DMS114 treated with DMSO at 0.1 percent for 48 hours (cell line): Measurements from ENCODE around the gene OTOP2.
"Not testable (repeated sequence)": the region's sequence is repeated elsewhere in the genome, so short reads cannot be mapped to it uniquely, and the experiment has no call there.

Source experiments
- DNase-seq: peaks from one replicate; lab custom pipeline; 2025; ENCODE audit not compliant: unreplicated experiment; lab: John Stamatoyannopoulos, UW

Gene OTOP2

DNA sequence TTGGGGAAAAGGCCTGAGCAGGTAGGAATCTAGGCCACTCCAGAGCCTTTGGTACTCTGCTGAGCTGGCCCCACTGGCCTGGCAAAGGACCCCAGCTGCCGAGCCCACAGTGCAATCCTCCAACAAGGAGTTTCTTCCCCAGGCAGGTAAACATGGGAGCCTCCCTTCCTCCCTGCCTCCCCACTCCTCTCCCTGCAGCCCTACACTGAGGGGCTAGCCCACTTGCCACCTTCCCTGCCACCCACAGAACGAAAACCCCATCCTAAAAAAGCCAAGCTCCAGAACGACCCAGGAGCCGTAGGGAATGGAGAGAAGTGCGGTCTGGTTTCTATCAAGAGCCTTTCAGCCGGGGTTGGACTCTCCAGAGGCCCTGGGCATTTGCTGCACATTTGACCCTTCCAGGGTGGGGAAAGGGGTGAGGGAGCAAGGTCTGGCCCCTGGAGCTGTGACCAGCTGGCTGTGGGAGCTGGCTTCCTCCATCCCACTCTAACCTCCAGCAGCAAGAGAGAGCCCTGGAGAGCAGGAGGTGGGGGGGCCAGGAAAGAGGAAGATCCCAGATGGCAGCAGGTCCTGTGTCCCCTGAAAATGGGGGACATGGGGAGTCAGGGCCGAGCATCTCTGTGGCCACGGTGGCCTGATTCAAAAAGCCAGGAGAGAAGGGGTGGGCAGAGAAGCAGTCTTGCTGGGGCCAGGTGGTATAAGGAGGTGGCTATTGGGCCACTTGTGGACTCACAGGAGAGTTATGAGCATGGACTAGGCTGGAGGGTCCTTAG, 47.2 kb downstream of the OTOP2 start:
- DNase-seq, result no peak

DNA sequence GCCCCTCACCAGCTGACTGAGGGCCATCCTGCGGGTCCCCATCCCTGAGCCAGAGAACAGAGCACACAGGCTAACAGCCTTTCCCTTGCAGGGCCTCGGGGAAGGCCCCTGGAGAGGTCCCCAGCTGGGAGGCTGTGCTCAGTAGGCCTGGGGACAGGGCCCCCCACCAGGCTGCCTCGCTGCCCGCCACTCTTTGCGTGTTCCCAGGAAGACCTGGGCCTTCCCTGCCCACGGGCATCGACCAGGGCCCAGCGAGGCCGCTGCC, 47.7 kb downstream of the OTOP2 start:
- no peak for DNase-seq

DNA sequence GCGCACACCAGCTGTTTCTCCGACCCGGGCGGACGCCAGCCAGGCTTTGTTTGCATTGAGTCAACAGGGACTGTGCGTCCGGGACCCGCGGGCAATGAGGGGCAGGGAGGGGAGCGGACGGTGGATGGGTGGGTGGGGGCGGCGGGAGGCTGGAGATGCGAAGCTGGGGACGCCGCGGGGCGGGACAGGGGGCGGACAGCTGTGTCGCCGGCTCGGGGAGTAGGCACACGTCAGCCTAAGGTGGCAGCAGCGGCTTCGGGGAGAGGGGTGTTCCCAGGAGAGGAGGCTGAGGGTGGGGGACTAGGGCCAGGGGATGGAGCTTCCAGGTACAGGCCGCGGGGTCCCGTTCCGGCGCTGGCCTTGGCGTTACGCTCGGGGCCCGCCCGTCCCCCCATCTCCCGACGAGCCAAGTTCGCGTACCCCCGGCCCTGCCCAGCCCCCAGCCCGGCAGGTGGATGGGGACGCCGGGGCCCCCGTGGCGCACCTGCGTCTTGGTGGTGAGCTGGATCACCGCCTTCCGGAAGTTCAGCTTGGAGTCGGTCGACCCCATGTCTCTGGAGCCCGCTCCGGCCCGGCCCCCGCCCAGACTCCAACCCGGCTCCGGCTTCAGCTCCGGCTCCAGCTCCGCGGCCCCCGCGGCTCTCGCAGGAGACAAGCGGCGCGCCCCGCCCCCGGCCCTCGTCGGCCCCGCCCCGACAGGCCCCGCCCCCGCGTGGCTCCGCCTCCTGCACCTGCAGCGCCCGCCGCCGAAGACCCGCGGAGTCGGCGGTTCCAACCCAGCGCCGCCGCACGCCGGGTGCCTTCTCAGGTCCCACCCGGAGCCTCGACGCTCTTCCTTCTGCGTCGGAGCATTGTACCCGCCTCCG, 48.3 kb downstream of the OTOP2 start, which contains the start of gene HID1:
Gene HID1 (minus strand): TSS at position 653 of the 866 bp plus-strand sequence. CDS start 103 bp downstream, at position 550.
- DNase-seq, result peak; percentile 28

DNA sequence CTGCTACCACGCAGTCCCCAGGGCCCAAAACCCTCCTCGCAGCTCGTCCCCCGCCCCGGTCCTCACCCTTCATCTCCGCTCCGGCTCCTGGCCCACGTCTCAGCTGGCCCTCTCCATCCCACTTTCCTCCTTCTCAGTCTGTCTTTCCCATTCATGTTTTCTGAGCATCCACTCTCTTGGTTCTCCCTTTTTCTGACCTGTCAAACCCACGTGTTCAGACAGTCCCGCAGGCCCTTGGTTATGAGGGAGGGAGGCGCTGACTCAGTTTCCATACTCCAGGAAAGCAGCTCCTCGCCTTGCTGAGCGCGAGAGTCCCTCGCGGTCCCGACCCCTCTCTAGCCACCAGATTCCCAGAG, 48.9 kb downstream of the OTOP2 start:
- DNase-seq, result peak; percentile 28

DNA sequence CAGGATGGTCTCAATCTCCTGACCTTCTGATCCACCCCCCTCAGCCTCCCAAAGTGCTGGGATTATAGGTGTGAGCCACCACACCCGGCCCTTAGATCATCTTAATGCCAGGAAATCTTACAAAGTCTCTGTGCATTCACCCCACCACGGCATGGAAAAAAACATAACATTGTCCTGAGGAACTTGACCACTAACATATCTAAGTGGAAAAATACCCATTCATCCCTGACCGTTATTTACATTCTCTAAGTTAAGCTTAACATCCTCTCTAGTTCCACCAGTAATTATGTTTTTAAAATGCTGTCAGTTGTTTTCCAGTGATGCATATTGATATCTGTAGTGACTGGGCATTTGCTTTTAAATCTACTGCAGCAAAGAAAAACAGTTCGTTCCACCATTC, 51.9 kb downstream of the OTOP2 start:
- DNase-seq, result no peak

DNA sequence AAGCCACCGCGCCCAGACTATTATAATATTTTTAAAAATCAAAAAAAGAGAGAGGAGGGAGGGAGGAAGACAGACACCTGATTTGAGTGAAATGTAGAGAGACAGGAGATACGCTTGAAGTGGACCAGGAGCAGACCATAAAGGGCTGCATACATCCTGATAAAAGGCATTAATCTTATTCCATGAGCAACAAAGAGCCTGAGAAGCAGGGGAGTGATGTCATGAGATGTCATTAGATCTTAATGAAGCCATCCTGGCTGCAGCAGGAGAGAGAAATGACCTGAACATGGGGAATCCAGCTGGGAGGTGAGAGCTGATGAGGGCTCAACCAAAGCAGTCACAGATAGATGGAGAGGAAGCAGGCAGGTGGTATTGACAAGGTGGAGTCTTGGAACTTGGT, 53.7 kb downstream of the OTOP2 start:
- no peak for DNase-seq

DNA sequence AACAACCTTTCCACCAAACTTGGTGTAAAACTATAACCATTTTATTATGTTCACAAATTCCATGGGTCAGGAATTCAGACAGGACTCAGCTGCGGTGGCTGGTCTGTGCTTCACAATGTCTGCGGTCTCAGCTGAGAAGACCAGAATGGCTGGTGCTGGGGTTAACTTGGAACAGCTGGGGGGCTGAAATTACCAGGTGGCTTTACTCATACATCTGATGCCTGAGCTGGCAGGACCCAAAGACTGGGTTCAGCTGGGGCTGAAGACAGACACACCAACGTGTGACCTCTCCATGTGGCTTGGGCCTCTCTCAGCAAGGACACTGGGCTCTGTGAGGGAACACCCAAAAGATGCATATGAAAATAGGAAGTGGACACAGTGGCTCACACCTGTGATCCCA, 54.2 kb downstream of the OTOP2 start:
- DNase-seq, result no peak

DNA sequence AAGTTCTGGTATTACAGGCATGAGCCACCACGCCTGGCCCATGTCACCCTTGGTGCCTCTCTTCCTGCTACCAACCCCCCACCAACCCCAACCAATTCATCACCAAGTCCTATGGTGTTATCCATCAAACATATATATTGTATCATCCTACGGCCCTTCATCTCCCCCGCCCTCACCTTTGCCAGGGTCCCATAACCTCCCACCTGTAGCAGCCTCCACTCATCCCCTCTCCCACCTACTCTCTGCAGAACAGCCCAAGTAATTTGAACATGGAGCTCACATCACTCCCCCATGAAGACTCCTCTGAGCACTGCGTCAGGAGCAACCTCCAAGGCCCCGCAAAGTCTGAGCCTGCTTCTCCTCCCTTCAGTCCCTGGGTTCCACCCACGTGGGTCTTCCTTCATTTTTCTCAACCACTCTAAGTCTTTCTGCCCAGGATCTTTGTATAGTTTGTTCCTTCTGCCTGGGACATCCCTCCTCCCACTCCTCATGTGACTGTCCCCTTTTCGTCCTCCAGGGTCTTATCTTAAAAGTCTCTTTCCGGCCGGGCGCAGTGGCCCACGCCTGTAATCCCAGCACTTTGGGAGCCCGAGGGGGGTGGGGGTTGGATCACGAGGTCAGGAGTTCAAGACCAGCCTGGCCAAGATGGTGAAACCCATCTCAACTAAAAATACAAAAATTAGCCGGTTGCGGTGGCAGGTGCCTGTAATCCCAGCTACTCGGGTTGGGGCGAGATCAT, 55.5 kb downstream of the OTOP2 start:
- no peak for DNase-seq

DNA sequence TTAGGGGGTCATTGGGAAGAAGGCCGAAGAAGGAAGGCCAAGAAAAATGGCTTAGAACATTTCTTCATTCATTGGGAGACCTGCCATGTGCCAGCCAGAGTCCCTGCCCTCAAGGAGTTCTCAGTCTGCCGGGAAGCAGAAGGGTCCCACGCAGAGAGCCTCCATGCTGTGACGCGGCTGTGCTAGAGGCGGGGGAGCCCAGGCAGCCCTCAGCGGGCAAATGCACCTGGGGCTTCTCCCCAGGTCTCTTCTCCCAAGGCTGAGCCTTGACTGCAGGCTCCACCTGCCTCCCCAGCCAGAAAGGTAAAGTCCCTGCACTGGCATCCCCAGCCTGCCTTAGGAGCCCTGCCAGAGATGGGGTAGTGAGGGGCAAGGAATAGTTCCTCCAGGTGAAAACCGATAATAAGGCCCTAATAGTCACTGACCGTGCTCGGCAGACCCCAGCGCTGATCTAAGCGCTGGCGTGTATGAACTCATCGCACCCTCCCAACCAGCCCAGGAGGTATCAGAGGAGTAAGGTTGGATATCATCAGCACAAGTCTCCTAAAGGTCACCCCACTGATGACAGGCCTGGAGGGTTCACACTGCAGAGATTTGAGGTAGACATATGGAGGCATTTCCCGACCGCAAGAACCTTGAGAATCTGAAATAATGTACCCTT, 57.4 kb downstream of the OTOP2 start:
- no peak for DNase-seq

DNA sequence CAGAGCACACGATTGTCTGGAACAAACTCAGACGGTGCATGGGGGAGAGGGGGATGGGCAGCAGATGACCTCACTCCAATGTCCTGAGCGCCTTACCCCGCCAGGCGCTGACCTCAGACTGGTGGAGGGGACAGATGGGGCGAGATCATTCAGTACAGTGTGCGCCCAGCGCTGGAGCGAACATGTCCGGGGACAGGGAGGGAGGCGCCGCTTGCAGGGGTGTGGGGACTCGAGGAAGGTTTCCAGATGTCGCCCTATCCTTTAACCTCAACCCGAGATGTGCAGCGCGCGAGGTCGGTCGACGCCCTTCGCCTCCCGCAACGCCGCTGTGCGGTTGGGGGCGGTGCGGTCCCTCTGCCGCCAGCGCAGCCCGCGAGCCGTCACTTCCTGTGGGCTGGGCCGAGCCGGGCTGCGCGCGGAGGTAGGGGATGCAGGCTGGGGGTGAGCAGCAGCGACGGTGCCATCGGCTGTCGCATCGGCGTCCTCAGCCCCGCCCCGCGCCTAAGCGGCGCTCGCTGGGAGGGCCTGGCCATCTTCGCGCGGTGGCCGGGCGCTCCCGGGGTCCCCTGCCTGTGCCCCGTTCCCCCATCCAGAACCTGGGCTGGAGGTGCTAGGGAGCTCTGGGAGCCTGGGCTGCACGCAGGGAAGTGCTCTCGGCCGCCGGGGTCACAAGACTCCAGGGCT, 58.0 kb downstream of the OTOP2 start:
- DNase-seq, result peak; percentile 35

DNA sequence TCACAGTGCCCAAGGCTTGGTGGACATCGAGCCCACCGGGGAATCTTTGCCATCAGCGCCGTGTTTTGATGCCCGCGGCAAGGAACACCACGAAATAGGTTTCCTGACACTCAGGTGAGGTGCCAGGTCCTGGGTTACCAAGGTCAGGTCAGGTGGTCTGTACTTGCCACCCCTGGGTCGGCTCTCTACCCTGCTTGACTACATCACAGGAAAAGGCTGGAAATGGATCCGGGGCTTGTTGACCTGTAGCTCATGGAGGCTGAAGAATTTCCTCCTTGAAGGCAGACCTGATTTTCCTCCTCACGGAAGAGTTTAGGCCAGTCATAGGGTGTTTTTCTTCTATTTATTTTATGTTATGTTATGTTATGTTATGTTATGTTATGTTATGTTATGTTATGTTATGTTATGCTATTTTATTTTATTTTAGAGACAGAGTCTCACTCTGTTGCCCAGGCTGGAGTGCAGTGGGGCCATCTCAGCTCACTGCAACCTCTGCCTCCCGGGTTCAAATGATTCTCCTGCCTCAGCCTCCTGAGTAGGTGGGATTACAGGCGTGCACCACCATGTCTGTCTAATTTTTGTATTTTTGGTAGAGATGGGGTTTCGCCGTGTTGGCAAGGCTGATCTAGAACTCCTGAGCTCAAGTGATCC, 58.7 kb downstream of the OTOP2 start:
- DNase-seq, result not testable (repeated sequence)
